NAMALWA (cell line): Measurements from ENCODE around the gene ADIG.
A peak's percentile ranks its signal among the peaks of the same experiment; 100 is the strongest.

Source experiments
- DNase-seq: peaks from one replicate; pipeline ENCODE4 v3.0.0-alpha.2; 2015; ENCODE audit warnings: low spot score

ADIG gene

DNA sequence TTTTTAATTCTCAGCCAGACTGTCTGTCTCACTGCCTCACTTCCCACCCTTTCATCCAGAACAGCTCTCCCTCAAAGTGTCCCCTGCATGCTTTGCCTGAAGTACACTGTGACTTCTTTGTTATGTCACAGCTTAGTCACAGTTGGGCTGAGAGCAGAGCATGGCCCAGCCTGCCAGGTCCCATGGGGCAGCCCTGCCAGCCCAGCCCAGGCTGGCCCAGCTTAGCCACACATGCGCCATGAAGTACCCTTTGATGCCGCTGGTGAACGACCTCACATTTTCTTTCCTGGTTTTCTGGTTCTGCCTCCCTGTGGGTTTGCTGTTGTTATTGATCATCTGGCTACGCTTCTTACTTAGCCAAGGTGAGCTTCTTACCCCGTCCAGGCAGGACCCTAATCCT lies at the start of gene ADIG:
Gene ADIG, plus strand, starts transcription at position 185 of the 400 bp plus-strand sequence. Its CDS starts 54 bp downstream, at position 239.
- no peak for DNase-seq

DNA sequence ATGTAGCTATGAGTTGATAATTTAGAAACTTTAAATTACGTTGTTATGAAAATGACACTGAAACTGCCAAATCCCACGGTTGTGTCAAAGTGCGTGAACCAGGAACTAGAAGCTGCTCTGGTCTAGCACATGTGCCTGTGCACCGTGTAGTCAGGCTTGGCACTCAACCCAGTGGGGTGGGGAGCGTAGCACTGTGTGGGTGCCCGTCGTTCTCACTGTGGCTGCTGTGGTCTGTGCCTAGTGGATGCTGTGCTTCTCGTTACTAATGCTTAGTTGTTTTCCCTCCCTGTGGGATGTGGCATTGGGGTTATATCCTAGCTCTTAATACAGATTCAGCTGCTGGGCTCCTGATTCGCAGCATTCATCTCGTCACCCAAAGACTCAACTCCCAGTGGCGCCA lies 46.2 kb upstream of the ADIG start:
- DNase-seq, result no peak

- DNase-seq, result no peak
Observed at GRCh38 chr20:38536310-38536709, 44.7 kb upstream of the ADIG start.

DNA sequence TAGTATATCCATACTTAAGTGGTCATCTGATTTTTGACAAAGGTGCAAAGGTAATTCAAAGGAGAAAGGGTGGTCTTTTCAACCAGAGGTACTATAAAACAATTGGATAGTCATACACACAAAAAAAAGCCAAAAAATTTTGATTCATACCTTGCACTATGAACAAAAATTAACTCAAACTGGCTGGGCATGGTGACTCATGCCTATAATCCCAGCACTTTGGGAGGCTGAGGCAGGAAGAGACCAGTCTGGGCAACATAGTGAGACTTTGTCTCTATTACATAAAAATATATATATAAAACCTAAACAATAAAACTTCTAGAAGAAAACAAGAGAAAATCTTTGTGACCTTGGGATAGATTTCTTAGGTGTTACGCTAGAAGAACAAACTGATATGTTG lies 43.8 kb upstream of the ADIG start:
- no peak for DNase-seq

- no peak for DNase-seq
Observed at GRCh38 chr20:38538789-38539188, 42.2 kb upstream of the ADIG start.

DNA sequence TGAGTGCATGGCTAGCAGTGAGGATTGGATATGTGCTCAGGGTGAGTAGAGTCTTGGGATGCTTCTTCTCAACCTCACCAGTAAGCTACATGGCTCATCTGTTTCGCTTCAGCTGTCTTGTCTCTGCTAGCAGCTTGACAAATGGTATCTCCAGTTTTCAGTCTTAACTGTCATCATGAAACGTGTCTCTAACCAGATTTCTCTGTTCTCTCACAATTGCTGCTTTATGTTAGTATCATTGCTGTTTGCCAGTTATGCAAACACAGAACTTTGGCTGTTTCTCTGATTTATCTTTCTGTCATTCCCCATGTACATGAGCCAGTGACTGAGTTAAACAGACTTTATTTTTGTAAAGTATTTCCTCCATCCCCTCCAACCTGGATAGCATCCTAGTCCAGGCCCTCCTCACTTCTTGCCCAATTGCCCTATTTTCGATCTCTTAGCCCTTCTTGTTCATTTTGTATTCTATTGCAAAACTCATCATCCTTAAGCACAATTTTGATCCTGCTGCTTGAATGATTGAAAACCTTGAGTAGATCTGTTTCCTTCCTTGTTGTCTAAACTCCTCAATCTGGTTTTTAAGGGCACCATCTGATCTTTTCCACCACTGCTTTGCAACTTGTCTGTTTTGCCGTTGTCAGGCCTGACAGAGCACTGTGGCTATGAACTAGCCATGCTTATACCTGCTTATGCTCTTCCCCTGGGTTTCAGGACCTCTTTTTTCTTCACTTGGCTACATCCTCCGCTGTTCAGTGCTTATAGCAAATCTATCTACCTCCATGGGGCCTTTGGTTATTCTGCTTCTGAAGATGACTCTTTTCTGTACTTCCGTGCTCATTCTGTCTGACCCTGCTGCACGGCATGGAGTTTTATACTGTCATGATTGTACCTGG lies 37.7 kb upstream of the ADIG start:
- DNase-seq, result no peak

GRCh38 chr20:38545771-38546170 lies 35.2 kb upstream of the ADIG start:
- no peak for DNase-seq

DNA sequence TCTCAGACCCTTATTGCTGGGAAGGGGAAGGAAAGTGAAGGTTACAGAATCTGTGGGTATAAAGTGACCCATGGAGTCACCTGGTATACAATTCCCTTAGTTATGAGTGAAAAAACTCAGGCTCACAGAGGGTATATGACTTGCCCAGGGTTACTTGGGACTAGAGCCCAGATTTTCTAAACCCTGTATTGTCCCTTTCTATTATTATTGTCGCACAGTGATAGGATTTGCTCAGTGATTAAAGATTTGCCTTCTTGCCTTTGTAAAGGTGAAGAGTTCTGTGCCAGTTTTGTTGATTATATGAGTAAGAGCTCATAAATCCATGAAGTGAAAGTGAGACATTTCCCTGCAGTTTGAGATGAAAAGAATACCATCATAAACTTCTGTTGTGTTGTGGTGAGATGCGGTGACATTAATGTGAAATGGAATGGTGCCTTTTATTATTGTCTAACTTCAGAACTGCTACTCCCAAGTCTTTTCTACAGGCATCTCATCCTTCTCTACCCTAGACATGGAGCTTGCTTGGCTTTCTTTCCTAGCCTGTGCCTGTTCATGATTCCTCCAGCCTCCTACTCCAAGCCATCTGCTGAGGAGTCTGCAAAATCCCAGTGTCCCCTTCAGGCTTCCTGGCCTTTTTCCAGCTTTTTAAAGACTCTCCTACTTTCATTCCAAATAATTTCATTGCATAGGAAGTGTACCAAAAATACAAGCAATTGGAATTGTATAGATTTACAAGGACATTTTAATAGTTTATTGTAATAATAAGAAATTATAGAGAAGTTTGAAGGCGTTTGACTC lies 33.5 kb upstream of the ADIG start:
- no peak for DNase-seq

DNA sequence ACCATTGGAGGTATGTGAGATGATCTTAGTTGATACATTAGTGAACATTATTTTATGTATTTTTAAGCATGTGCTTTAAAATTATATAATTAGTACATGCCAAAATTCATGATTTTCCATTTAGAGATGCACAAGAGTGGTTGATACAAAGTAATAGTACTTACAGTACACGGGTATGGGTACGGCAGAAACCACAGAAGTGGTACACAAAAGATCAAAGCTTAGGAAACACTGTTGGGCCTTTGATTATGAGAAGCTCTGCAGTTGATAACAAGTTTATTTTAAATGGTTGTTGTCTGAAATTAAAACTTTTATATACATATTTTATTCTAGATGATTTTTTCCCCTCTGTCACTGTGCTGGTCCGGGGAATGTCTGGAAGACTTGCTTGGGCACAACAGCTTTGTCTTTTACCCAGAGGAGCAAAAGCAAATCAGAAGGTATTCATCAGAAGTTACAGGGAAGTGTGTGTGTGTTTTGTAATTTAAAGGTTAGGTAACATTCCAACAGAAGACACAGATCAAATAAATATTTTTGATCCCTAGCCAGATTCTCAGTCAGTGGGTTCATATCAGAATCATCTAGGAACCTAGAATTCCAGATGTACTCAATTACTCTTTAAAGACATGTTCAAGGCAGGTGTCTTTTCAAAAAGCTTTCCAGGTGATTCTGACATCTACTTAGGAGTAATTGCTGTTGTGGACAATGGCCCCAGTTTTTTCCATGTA lies 32.5 kb upstream of the ADIG start:
- DNase-seq, result no peak

- peak; percentile 49 for DNase-seq
Observed at GRCh38 chr20:38550274-38550673, 30.7 kb upstream of the ADIG start.

DNA sequence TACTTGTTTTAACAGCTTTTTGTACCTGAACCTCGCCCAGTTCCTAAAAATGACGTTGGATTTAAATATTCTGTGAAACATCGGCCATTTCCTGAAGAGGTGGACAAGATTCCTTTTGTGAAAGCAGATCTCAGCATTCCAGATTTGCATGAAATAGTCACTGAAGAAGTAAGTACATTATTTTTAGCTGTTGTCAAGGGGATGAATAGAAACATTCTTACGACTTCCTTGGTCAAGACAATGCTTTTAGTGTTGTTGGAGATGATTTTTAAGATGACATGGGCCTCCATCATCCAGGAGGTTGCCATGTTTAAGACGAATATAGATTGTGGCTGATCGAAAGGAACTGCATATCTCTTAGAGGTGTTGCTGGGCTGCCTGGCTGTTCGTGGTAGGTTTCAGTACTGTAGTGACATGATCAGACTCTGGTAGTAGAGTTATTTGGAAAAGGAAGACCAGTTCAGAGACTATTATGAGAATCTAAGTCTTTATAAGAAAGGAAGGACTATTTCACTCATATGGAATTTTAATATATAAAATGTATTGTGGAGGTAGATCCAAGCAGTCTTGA lies 29.9 kb upstream of the ADIG start:
- no peak for DNase-seq

DNA sequence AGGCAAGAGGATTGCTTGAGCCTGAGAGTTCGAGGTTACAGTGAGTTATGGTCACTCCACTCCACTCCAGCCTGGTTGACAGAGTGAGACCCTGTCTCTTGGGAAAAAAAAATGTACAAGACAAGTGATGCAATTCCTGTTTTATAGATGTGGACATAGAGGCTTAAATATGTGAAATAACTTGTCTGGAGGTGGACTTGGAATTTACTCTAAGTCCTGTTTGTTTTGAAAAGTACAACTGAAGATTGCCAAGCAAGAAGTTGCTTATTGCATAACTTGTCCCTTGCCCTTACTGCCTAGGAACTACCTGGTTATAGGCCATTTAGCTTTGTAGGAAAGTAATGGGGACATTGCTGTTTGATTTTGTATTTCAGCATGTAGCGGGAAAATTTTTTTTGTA lies 26.0 kb upstream of the ADIG start:
- DNase-seq, result no peak

GRCh38 chr20:38555395-38555794 lies 25.6 kb upstream of the ADIG start:
- DNase-seq, result no peak

- DNase-seq, result no peak
Observed at GRCh38 chr20:38557174-38557573, 23.8 kb upstream of the ADIG start.

DNA sequence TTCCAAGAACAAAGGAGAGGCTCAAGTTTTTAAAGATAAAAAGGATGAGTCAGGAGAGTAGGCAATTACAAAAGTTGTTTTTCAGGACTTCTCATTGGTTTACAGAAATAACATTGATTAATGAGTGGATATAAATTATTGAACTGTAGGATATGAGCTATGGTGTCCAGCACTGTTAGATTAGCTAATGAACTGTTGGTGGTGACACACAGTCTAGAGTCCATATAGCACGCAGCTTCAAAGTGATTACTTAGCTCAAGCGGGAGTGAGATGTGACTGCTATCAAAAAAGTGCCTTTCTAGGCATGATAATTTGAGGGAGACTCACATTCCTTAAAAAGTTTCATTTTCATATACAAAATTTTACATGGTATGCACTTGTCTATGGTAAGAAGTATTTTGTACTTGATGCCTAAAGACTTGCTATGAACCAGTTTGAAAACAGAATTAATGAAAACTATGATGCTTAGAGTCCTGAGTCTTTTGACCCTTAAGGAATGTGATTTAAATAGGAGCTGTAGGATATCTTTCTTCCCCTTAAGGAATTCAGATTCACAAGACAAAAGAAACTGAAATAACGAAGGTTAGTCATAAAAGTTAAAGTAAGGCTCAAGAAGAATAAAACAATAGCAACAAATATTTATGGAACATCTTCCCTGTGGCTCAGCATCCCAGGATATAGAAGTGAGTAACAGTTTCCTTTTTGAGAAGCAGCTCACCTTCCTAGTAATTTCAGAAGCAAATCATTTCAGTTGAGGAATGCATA lies 22.2 kb upstream of the ADIG start:
- DNase-seq, result no peak

GRCh38 chr20:38559764-38560163 lies 21.2 kb upstream of the ADIG start:
- no peak for DNase-seq

DNA sequence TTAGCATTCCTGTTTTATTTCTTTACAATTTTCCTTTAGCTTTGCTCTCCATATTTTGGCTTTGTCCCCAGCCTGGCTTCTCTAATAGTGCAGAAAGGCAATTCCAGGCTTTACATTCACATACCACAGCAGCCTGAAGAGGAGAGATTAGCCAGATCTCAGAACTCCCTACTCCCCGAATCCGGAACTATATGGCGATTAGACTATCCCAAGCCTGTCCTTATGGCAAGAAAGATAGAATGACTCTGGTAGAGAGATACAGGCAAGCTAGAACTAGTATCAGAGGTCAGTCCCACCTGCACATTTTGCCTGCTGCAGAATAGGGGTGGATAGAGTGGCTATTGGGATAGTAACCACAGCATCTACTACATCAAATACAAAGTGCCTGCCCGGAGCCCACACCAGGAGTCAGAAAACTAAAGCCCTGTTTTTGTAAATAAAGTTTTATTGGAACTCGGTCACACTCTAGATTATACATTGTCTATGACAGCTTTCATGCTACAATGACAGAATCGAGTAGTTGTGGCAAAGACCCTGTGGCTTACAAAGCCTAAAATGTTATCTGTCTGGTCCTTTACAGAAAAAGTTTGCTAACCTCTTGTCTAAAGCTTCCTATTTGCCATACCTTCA lies 17.1 kb upstream of the ADIG start:
- DNase-seq, result no peak

- no peak for DNase-seq
Observed at GRCh38 chr20:38564680-38565079, 16.3 kb upstream of the ADIG start.

GRCh38 chr20:38566036-38566598 lies 14.9 kb upstream of the ADIG start:
- DNase-seq, result no peak

GRCh38 chr20:38569747-38570525 lies 11.1 kb upstream of the ADIG start:
- no peak for DNase-seq
